Measurements from ENCODE around the gene CALB2. TPM values are rescaled to one million over a fixed set of nuclear protein-coding genes. Genes with fewer than 3 reads are reported as not detected.

The CALB2 gene
- total and polyA plus RNA-seq, 2 experiments from 2014 or later = 2.4 to 4.2 TPM

DNA sequence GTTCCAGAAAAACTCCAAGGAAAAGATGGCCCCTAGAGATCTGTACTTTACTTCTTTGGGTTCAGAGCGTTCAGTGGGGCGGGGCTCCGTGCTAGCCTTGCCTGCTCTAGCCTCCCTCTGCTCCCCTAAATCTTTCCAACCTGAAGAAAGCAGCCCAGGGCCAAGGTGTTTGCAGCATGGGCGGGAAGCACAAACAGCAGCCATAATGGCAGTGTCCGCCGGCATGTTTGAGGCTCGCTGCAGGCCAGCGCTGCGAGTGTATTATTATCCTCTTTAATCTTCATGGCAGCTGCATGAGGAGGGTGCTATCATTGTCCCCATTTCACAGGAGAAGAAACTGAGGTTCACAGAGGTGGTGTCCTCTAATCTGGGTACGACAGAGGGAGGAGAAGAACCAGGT lies 10.4 kb downstream of the CALB2 start:
- H3K36me3 Mint-ChIP-seq (ENCODE audit: low read depth) = no peaks in the 10 kb centered on the region
- Histone ChIP-seq H3K27me3 (ENCODE audit: insufficient read depth) (no peaks in the 10 kb centered on the region), H3K4me1 (ENCODE audit: insufficient read depth) (no peaks in the 10 kb centered on the region)

More for the DNA sequence above, 10.4 kb downstream of the CALB2 start:
- H3K36me3 ChIP-seq (ENCODE audit: insufficient read depth) = no peaks in the 10 kb centered on the region
- Mint-ChIP-seq H3K27me3 (ENCODE audit: insufficient read depth, low read depth, poor library complexity) (peaks cover 5% of the 10 kb centered on the region), H3K27ac (no peak overlapping the region), H3K9me3 (no peaks in the 10 kb centered on the region), H3K4me1 (peaks cover 2% of the 10 kb centered on the region; the same call in 2 of the 3 replicates), H3K4me3 (no peak overlapping the region)
- no peak overlapping the region for H3K27ac ChIP-seq (ENCODE audit: low read depth)
- TF ChIP-seq, protein P1, sequence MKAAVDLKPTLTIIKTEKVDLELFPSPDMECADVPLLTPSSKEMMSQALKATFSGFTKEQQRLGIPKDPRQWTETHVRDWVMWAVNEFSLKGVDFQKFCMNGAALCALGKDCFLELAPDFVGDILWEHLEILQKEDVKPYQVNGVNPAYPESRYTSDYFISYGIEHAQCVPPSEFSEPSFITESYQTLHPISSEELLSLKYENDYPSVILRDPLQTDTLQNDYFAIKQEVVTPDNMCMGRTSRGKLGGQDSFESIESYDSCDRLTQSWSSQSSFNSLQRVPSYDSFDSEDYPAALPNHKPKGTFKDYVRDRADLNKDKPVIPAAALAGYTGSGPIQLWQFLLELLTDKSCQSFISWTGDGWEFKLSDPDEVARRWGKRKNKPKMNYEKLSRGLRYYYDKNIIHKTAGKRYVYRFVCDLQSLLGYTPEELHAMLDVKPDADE (IDR thresholded peaks at IDR 0.05) = no peak
- TF ChIP-seq, protein P2, sequence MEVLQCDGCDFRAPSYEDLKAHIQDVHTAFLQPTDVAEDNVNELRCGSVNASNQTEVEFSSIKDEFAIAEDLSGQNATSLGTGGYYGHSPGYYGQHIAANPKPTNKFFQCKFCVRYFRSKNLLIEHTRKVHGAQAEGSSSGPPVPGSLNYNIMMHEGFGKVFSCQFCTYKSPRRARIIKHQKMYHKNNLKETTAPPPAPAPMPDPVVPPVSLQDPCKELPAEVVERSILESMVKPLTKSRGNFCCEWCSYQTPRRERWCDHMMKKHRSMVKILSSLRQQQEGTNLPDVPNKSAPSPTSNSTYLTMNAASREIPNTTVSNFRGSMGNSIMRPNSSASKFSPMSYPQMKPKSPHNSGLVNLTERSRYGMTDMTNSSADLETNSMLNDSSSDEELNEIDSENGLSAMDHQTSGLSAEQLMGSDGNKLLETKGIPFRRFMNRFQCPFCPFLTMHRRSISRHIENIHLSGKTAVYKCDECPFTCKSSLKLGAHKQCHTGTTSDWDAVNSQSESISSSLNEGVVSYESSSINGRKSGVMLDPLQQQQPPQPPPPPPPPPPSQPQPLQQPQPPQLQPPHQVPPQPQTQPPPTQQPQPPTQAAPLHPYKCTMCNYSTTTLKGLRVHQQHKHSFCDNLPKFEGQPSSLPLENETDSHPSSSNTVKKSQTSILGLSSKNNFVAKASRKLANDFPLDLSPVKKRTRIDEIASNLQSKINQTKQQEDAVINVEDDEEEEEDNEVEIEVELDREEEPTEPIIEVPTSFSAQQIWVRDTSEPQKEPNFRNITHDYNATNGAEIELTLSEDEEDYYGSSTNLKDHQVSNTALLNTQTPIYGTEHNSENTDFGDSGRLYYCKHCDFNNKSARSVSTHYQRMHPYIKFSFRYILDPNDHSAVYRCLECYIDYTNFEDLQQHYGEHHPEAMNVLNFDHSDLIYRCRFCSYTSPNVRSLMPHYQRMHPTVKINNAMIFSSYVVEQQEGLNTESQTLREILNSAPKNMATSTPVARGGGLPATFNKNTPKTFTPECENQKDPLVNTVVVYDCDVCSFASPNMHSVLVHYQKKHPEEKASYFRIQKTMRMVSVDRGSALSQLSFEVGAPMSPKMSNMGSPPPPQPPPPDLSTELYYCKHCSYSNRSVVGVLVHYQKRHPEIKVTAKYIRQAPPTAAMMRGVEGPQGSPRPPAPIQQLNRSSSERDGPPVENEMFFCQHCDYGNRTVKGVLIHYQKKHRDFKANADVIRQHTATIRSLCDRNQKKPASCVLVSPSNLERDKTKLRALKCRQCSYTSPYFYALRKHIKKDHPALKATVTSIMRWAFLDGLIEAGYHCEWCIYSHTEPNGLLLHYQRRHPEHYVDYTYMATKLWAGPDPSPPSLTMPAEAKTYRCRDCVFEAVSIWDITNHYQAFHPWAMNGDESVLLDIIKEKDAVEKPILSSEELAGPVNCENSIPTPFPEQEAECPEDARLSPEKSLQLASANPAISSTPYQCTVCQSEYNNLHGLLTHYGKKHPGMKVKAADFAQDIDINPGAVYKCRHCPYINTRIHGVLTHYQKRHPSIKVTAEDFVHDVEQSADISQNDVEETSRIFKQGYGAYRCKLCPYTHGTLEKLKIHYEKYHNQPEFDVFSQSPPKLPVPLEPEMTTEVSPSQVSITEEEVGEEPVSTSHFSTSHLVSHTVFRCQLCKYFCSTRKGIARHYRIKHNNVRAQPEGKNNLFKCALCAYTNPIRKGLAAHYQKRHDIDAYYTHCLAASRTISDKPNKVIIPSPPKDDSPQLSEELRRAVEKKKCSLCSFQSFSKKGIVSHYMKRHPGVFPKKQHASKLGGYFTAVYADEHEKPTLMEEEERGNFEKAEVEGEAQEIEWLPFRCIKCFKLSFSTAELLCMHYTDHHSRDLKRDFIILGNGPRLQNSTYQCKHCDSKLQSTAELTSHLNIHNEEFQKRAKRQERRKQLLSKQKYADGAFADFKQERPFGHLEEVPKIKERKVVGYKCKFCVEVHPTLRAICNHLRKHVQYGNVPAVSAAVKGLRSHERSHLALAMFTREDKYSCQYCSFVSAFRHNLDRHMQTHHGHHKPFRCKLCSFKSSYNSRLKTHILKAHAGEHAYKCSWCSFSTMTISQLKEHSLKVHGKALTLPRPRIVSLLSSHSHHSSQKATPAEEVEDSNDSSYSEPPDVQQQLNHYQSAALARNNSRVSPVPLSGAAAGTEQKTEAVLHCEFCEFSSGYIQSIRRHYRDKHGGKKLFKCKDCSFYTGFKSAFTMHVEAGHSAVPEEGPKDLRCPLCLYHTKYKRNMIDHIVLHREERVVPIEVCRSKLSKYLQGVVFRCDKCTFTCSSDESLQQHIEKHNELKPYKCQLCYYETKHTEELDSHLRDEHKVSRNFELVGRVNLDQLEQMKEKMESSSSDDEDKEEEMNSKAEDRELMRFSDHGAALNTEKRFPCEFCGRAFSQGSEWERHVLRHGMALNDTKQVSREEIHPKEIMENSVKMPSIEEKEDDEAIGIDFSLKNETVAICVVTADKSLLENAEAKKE (CRISPR knock-in tag; IDR thresholded peaks at IDR 0.05) = no peak
- no peak for TF ChIP-seq ZNF114 (CRISPR knock-in tag; IDR thresholded peaks at IDR 0.05)
- no peak for TF ChIP-seq STAT1 (IDR thresholded peaks at IDR 0.05; ENCODE audit: unreplicated experiment)
- no peak for TF ChIP-seq ZNF331 (CRISPR knock-in tag; IDR thresholded peaks at IDR 0.05; ENCODE audit: low read depth)
- no peak for TF ChIP-seq EZH2 (IDR thresholded peaks at IDR 0.05; ENCODE audit: low read depth, unreplicated experiment)
- no peaks in the 10 kb centered on the region for H3K9me2 ChIP-seq (ENCODE audit: insufficient read depth)
- no peak overlapping the region for H3K4me3 ChIP-seq
- DNase-seq (ENCODE audit: low spot score) (no peak), ATAC-seq (no peak)
- H3F3A ChIP-seq (replicated peaks; ENCODE audit: low read depth) = no peaks in the 10 kb centered on the region
- H3K79me2 ChIP-seq (replicated peaks; ENCODE audit: insufficient read depth) = no peaks in the 10 kb centered on the region
- no peaks in the 10 kb centered on the region for H4K20me1 ChIP-seq (replicated peaks; ENCODE audit: insufficient read depth)
- no peak overlapping the region for H2AFZ ChIP-seq
- H3K4me2 ChIP-seq = no peak overlapping the region
